ENCODE results near the gene FBXL22. TPM values are rescaled to one million over a fixed set of nuclear protein-coding genes. Genes with fewer than 3 reads are reported as not detected.

The FBXL22 gene
- total RNA-seq, 1 experiment from 2014 or later: not detected

DNA sequence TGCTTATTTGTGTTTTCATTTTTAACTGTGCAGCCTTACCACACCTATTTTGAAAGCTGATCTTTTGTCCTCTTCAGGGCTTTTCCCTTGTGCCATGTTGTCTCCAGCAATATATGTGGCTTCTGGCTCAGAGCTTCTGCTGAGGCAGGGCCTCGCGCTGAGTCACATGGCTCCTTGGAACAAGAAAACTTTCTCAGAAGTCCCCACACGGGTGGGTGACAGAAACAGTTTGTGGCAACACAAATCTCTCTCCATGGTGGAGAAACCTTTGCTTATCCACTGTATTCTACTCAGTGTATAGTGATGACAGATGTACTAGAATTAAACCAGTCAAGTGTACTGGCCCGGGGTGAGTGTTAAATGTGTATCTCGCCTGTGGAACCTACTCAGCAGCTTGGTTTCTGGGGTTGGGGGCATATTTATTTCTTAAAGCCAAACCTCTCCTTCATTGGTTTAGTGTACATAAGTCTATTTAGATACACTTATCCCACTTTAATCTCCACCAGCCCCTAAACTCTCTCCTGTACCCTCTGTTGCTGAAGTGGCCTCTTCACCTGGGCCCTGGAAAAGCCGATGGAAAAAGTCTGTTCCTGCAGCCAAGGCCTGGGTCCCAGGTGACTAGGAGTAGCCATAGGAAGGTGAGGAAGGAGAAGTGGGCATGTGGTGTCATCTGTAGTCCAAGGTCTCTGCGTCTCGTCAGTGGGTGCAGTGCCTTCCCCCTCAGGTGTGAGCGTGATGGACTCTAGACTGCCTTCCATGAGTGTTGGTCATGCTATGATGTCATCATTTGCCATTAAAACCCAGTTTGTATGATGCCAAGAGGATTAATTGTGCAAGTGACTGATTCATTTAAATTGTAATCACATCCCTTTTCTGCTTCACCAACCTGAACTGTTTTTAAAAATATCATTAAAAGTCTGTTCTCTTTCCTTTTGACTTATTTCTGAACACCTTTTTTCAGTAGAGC lies 3.2 kb upstream of the FBXL22 start:
- DNase-seq (ENCODE audit: low read depth): no peak

GRCh38 chr15:63595065-63595464 lies 2.1 kb upstream of the FBXL22 start:
- no peak for DNase-seq (ENCODE audit: low read depth)

GRCh38 chr15:63595688-63596087 lies 1.5 kb upstream of the FBXL22 start:
- no peak for DNase-seq (ENCODE audit: low read depth)

GRCh38 chr15:63596676-63597037 lies 530 bp upstream of the FBXL22 start:
- no peak for DNase-seq (ENCODE audit: low read depth)

- DNase-seq (ENCODE audit: low read depth): no peak
Measured at GRCh38 chr15:63597821-63598220, 634 bp downstream of the FBXL22 start.

DNA sequence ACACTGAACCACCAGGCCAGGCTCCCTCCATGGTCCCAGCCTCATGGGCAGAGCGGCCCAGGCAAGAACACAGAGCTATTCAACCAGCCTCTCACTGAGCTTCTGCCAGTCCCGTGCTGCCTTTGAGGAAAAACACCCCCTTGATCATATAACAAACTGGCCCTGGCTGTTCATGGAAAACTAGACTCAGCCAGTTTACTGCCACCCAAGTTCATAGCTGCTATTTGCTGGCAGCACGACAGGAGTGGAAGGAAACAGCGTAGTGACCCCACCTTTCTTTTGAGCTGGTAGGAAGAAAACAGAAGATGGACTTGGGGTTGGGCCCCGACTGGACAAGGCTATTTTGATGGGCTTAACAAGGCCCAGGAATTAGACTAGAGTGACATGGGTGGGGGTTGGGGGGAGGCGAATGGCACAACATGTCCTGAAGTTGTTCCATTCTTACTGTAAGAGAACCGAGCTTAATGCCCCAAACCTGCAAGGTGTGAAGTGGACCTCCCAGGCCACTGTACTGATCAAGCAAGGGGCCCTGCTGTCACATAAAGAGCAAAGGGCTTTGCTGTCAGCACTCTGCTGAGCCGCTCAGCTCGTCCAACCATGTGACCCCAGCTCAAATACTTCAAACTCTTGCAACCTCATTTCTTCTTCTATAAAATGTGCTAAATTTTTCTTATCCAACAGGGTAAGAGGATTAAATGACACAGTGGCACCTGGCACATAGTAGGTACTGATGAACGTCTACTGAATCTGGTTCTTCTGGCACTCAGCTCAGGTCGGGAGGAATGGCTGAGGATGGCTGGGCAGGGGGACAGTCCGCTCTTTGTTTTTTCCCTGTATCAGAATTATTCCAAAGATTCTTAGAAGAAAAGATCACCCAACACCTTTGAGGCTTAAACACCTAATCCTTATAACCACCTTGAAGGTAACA lies 1.6 kb downstream of the FBXL22 start:
- no peak for DNase-seq (ENCODE audit: low read depth)

DNA sequence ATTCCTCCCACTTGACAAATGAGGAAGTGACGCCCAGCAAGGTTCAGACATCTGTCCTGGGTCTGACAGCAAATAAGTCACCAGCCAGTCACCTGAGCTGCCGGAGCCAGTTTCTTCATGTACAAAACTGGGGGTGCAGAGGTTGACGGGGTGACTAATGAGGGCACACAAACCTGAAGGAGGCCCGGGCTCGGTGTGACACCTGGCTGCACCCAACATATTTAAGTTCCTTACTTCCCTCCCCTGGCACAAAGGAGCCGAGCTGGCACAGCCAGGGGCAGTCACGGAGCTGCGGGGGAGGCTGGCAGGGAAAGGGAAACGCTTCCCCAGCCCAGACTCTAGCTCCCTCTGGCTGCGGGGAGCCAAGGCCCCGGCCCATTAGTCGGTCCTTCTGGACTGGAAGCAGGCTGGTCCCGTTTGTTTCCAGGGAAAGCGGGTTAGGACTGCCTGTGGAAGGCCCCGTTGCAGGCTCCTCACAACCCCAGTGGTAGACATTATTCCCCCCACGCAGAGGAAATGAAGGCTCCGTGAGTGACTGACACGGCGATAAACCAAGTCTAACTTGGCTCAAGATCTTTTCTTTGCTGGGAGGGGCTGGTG lies 2.3 kb downstream of the FBXL22 start:
- DNase-seq (ENCODE audit: low read depth): peak; percentile 56

DNA sequence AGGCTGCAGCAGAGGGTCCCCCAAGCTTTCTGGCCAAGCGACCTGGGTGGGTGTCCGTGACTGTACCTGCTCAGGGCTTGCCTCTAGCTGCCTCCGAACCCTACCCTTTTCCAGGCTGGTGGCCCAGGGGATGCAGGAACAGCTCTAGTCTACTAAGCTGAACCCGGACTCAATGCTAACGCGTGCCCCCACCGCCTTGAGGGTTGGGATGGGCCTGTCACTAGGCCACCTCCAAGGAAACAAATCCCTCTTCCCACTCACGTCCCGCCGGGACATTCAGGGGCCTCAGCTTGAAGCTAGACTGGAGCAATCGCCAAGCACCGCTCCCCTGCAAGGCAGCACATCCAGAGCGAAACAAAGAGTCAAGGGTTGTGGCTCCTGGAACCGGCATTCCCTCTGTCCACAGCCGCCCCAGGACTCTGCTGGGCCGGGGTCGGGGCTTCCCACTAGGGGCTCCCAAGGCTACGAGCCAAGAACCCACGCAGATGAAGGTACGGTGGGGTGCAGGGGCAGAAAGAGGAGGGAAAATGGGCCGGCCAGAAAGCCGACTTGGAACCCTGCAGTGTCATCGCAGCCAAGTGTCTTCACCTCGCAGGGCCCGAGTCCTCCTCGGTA lies 2.9 kb downstream of the FBXL22 start:
- peak; percentile 41 for DNase-seq (ENCODE audit: low read depth)

DNA sequence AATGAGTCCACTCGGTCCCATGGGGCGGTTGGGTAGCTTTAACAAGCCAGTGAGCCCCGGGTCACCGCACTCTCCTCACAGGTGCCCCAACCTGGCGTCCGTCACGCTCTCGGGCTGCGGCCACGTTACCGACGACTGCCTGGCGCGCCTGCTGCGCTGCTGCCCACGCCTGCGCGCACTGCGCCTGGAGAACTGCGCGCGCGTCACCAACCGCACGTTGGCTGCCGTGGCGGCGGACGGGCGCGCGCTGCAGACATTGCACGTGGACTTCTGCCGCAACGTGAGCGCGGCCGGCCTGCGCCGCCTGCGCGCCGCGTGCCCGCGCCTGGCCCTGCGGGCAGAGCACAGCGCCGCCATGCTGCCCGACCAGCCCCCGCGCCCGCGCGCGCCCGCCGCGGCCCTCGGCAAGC lies 3.4 kb downstream of the FBXL22 start:
- DNase-seq (ENCODE audit: low read depth): peak; percentile 96

DNA sequence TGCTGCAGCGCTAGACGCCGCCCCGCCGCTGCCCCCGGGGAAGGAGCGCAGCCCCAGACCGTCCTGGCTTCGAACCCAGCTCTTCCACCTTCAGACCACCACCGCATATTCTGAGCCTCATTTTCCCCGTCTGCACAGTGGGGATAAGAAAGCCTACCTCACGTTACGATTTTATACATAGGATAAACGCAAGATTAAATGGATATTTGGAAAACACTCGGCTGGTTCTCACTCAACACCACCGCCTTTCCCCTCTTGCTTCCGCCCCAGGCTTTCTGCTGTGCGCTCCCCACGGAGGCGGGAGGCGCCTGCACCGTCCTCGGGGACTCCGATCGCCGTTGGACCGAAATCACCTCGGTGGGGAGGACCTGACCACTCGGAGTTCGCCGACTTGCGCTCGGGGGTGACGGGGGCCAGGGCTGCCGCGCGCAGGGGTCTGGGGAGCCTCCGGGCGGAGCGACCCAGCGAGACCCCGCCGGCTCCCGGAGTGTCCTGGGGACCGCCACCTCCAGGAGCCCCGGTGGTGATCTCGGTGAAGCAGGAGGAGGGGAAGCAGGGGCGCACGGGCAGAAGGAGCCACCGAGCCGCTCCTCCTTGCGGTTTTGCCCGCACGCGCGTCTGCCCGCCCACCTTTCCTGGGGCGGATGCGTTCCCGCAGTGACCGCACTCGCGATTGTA lies 4.0 kb downstream of the FBXL22 start:
- DNase-seq (ENCODE audit: low read depth): peak; percentile 34

DNA sequence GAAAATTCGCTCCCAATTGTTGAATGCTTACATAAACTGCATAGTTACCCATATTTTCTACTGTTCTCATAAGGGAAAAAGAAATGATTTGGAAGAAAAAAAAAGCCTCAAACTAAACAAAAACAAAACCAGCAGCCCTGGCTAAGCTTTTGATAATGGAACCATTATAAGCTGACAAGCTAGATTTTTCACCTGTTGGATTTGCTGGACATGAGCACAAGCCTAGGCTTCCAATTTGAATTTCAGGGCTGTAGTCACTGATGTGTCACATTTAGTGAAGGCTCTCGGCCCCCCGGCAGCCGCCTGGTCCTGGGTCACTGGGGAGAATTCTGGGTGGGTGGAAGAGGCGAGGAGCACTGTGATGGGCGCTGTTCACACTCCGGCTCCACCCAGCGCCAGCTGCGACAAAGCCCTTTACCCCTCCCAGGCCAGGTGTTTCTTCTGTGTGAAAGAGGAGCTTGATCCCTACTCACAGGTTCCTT lies 4.6 kb downstream of the FBXL22 start:
- no peak for DNase-seq (ENCODE audit: low read depth)

GRCh38 chr15:63602595-63602994 lies 5.4 kb downstream of the FBXL22 start:
- no peak for DNase-seq (ENCODE audit: low read depth)

DNA sequence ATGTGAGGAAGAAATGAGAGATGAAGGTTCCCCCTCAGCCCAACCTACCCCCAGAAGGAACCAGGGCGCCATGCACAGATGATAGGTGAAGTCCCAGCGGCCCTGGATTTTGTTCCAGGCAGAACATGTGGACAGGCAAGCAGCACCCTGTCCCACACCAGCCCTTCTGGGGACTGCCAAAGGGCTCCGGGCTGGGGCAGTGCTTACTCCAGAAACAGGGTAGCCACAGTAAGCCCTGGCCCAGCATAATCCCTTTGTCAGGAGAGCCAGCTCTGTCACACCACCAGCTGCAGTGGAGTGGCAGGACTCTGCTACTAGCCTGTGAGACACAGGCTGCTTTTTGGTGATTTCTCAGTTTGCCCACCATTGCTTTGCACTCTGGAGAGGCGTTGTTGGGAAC lies 6.3 kb downstream of the FBXL22 start:
- no peak for DNase-seq (ENCODE audit: low read depth)

DNA sequence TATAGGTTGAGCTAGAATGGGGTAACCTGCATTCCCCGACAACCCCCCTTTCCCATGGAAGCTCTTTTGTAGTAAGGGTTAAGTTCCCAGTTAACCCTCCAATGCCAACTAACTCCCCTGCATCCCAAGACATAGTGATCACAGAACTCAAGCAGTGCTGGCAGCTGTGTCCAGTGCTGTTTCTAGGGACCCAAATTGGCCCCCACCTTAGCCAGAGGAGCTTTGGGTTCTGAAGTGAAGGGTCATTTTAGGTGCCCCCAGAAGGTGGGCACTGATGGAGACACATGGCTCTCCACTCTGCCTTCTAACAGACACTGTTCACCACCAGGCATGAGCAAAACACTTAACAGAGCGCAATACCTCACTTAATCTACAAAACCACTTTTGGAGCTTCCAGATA lies 7.1 kb downstream of the FBXL22 start:
- DNase-seq (ENCODE audit: low read depth): no peak

- DNase-seq (ENCODE audit: low read depth): no peak
Measured at GRCh38 chr15:63605036-63605435, 7.8 kb downstream of the FBXL22 start.

GRCh38 chr15:63605816-63606215 lies 8.6 kb downstream of the FBXL22 start:
- DNase-seq (ENCODE audit: low read depth): no peak

DNA sequence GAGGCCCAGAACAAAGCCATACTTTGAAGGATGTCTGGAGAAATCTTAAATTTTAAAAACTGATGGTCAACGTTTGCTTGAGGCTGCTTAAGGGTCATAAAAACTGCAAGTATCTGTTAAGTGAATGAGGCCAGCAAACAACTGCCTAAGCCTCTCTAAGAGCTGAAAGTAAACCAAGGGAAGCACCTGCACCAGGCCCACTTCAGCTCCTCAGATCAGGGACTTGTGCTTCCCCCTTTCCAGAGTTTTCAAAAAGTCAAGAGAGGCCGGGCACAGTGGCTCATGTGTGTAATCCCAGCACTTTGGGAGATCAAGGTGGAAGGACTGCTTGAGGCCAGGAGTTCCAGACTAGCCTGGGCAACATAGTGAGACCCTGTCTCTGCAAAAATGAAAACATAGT lies 9.1 kb downstream of the FBXL22 start:
- DNase-seq (ENCODE audit: low read depth): no peak

- no peak for DNase-seq (ENCODE audit: low read depth)
Measured at GRCh38 chr15:63608989-63609388, 11.8 kb downstream of the FBXL22 start.

GRCh38 chr15:63609448-63609847 lies 12.3 kb downstream of the FBXL22 start:
- no peak for DNase-seq (ENCODE audit: low read depth)

DNA sequence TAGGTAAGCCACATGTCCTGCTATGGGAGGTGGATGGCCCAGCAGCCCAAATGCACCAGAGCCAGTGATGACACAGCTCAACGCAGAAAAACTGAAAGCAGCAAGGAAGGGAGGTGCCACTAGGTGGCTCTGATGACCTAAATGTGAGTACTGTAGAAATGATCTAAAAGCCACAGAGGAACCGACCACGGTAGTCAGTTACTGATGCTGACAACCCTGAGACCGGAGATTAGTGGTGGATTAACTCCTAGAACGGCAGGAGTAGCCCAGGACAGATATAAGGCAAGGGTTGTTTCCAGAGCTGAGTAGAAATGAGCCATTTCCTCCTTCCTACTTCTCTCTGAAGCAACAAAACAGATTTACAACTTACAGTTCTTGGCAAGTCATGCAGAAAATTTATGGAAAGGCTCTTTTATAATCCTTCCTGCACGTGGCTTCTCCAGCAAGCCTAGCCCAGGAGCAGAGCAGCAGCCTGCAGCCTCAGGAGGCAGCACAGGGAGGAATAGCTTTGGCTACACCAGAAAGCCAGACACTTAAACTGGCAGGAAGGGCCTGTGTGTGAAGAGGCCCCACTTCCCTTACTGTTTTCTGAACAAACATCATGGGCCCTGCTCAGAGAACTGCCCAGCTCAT lies 13.1 kb downstream of the FBXL22 start:
- DNase-seq (ENCODE audit: low read depth): peak; percentile 74

GRCh38 chr15:63611177-63611576 lies 14.0 kb downstream of the FBXL22 start:
- no peak for DNase-seq (ENCODE audit: low read depth)
